B cell (primary cell): ENCODE measurements around the gene SNX14. TPM values are rescaled to one million over a fixed set of nuclear protein-coding genes. Genes with fewer than 3 reads are reported as not detected.

ENCODE experiments used
- ATAC-seq: fragments of 200-7000 bp; cut with Tn5 transposase; one replicate; pipeline ENCODE4 v1.10.0; 2021; ENCODE audit warnings: low read depth, mild to moderate bottlenecking, moderate number of reproducible peaks, moderate library complexity
- CTCF ChIA-PET: fragments of 350-600 bp; sonication (Branson Sonifier 250); formaldehyde crosslinking; loops from one replicate; lab custom pipeline; 2021; ENCODE audit warnings: antibody characterized with exemption, inconsistent platforms; lab: Charles Lee
- POLR2A ChIA-PET: fragments of 350-600 bp; sonication (Branson Sonifier 250); formaldehyde crosslinking; loops from one replicate; lab custom pipeline; 2021; ENCODE audit warnings: antibody characterized with exemption; lab: Charles Lee
- DNase-seq: peaks from one replicate; pipeline ENCODE4 v3.0.0; 2013
- H2AFZ ChIP-seq: 2 replicates; pipeline ENCODE4 v1.6.1; 2012; ENCODE audit warnings: mild to moderate bottlenecking, low read depth, low read length; ENCODE audit not compliant: insufficient read depth, poor library complexity, severe bottlenecking
- H3K27ac ChIP-seq, 2 donors: 1 replicate in 1 of 2; 2 replicates in 1 of 2; pipeline ENCODE4 v1.5.1; 2012 to 2013; ENCODE audit warnings: low read length in 2 of 2, mild to moderate bottlenecking in 2 of 2, moderate library complexity in 1 of 2
- H3K27me3 ChIP-seq, 4 experiments: fragments of 200-600 bp in 1 of 4; sonication (generic) in 1 of 4; replicated peaks in 1 of 4; 1 replicate in 2 of 4; 2 replicates in 2 of 4; pipeline versions ENCODE4 v1.6.1 to v1.7.0; 2013 to 2016; ENCODE audit warnings: low read length in 3 of 4, mild to moderate bottlenecking in 2 of 4, mixed read lengths in 1 of 4, moderate library complexity in 1 of 4; ENCODE audit not compliant: insufficient read depth in 4 of 4, control insufficient read depth in 3 of 4; ENCODE audit errors: control extremely low read depth in 1 of 4
- H3K36me3 ChIP-seq, 2 experiments: replicated peaks in 1 of 2; 1 replicate in 1 of 2; 2 replicates in 1 of 2; pipeline versions ENCODE4 v1.6.1 to v1.7.1; 2013; ENCODE audit warnings: low read length in 1 of 2; ENCODE audit not compliant: insufficient read depth in 2 of 2, control insufficient read depth in 1 of 2; ENCODE audit errors: control extremely low read depth in 1 of 2, extremely low read depth in 1 of 2
- H3K4me1 ChIP-seq, 2 donors: fragments of 200-600 bp in 1 of 2; sonication (generic) in 1 of 2; 1 replicate in 1 of 2; 2 replicates in 1 of 2; pipeline versions ENCODE4 v1.5.1 to v1.6.1; 2013 to 2017; ENCODE audit warnings: low read length in 2 of 2; ENCODE audit not compliant: control insufficient read depth in 2 of 2, insufficient read depth in 2 of 2
- H3K4me2 ChIP-seq: replicated peaks from 2 replicates; pipeline ENCODE3; 2012; ENCODE audit warnings: mild to moderate bottlenecking, low read depth, low read length; ENCODE audit not compliant: poor library complexity, severe bottlenecking
- H3K4me3 ChIP-seq, 5 experiments: fragments of 200-600 bp in 1 of 5; sonication (generic) in 1 of 5; 1 replicate in 3 of 5; 2 replicates in 2 of 5; pipeline versions ENCODE4 v1.5.1 to v1.7.0; 2011 to 2016; ENCODE audit warnings: low read length in 4 of 5, mild to moderate bottlenecking in 4 of 5, low read depth in 2 of 5, control low read depth in 1 of 5, moderate library complexity in 1 of 5; ENCODE audit not compliant: insufficient read depth in 1 of 5; ENCODE audit errors: control extremely low read depth in 1 of 5, extremely low read depth in 1 of 5
- H3K79me2 ChIP-seq: fragments of 200-600 bp; sonication (generic); one replicate; pipeline ENCODE4 v1.6.0; 2016; ENCODE audit warnings: low read length; ENCODE audit not compliant: control insufficient read depth, insufficient read depth
- H3K9ac ChIP-seq: fragments of 200-600 bp; sonication (generic); 2 replicates; pipeline ENCODE4 v1.6.1; 2017; ENCODE audit warnings: mild to moderate bottlenecking, low read length, moderate library complexity
- H3K9me3 ChIP-seq, 3 donors: one replicate each; pipeline versions ENCODE4 v1.6.1 to v1.7.1; 2013; ENCODE audit warnings: low read length in 2 of 3; ENCODE audit not compliant: control insufficient read depth in 2 of 3, insufficient read depth in 1 of 3; ENCODE audit errors: control extremely low read depth in 1 of 3
- H4K20me1 ChIP-seq: 2 replicates; pipeline ENCODE4 v1.6.0; 2012; ENCODE audit warnings: mild to moderate bottlenecking, low read length; ENCODE audit not compliant: insufficient read depth, control insufficient read depth, poor library complexity, severe bottlenecking
- H3K27ac Mint-ChIP-seq: one replicate; pipeline ENCODE4 v1.8.0; 2021; ENCODE audit warnings: mixed read lengths
- H3K27me3 Mint-ChIP-seq: one replicate; pipeline ENCODE4 v1.8.0; 2021; ENCODE audit warnings: mixed read lengths
- H3K4me1 Mint-ChIP-seq: one replicate; pipeline ENCODE4 v1.8.0; 2021; ENCODE audit warnings: mixed read lengths
- H3K4me3 Mint-ChIP-seq: one replicate; pipeline ENCODE4 v1.8.0; 2021; ENCODE audit warnings: mixed read lengths
- H3K9me3 Mint-ChIP-seq: one replicate; pipeline ENCODE4 v1.8.0; 2022; ENCODE audit warnings: mixed read lengths; ENCODE audit not compliant: insufficient read depth
- EZH2 ChIP-seq: IDR thresholded peaks from 2 replicates; pipeline ENCODE4 v1.6.1; 2012; ENCODE audit warnings: borderline replicate concordance, low read depth, mild to moderate bottlenecking, moderate library complexity, low read length; ENCODE audit not compliant: insufficient read depth, poor library complexity, severe bottlenecking
- WGBS: methylation state at CpG from one replicate; pipeline ENCODE4 v1.1.5; 2013; ENCODE audit warnings: missing lambda C conversion rate; ENCODE audit not compliant: insufficient coverage; 5-methylcytosine and 5-hydroxymethylcytosine counted together
- intact Hi-C: fragments of 100-400 bp; cut with micrococcal nuclease; formaldehyde crosslinking; loops from one replicate; pipeline ENCODE4 v1.10.0; 2022
- polyA plus RNA-seq: library from polyadenylated mRNA; depleted of rRNA; stranded (reverse); fragments of >200 nt; gene quantifications from 2 replicates; pipeline ENCODE4 v1.2.3, GENCODE V29; 2012
- total RNA-seq, 2 donors: library from RNA; stranded (reverse); fragments of 120-200 nt in 1 of 2; gene quantifications; 1 replicate in 1 of 2; 2 replicates in 1 of 2; pipeline versions ENCODE4 v1.2.3 to v1.2.4, GENCODE V29; 2013 to 2022
- TF ChIP-seq, protein P1 (sequence below): fragments of 200-600 bp; IDR thresholded peaks from one replicate; pipeline ENCODE4 v1.8.0; 2022; ENCODE audit warnings: antibody characterized with exemption, mild to moderate bottlenecking

Gene SNX14
- total and polyA plus RNA-seq, 2 donors (not counting 1 experiment from before 2014, with no cell fraction given): 36.9 to 80.0 TPM

DNA sequence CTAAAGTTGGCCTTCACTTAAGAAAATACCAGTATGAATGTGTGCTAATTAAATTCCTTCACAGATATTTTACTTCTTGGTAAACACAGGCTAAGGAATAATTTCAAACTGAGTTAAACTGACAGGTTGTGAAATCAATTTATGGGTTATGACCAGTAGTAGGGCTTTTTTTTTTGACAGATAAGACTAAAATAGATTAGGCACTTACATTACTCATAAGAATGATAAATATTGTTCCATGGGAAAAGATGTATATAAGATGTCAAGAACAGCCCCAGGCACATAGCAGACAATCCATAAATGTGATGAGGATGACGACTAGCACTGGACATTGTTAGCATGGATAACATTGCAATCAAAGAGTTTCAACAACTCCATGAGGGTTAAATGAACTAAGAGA, 120.9 kb downstream of the SNX14 start:
- H3K27me3 ChIP-seq: no peaks in the 10 kb centered on the region
- DNase-seq (no peak), ATAC-seq (no peak)
- H3K4me1 Mint-ChIP-seq: peaks cover 1% of the 10 kb centered on the region
- H3K36me3 ChIP-seq: no peaks in the 10 kb centered on the region
- H3K4me1 ChIP-seq: no peaks in the 10 kb centered on the region
- POLR2A ChIA-PET: no interaction called here
- H3K4me3 ChIP-seq: no peak overlapping the region
- H3K4me3 Mint-ChIP-seq: no peak overlapping the region
- no peaks in the 10 kb centered on the region for H3K9me3 Mint-ChIP-seq
- no peak overlapping the region for H3K9ac ChIP-seq
- CTCF ChIA-PET: interaction anchor here (2.1 kb wide), 1 partner anchor 10 kb away, joined by 14 read pairs; no protein-coding TSS in a partner anchor
- TF ChIP-seq, protein P1, sequence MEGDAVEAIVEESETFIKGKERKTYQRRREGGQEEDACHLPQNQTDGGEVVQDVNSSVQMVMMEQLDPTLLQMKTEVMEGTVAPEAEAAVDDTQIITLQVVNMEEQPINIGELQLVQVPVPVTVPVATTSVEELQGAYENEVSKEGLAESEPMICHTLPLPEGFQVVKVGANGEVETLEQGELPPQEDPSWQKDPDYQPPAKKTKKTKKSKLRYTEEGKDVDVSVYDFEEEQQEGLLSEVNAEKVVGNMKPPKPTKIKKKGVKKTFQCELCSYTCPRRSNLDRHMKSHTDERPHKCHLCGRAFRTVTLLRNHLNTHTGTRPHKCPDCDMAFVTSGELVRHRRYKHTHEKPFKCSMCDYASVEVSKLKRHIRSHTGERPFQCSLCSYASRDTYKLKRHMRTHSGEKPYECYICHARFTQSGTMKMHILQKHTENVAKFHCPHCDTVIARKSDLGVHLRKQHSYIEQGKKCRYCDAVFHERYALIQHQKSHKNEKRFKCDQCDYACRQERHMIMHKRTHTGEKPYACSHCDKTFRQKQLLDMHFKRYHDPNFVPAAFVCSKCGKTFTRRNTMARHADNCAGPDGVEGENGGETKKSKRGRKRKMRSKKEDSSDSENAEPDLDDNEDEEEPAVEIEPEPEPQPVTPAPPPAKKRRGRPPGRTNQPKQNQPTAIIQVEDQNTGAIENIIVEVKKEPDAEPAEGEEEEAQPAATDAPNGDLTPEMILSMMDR: no peak
- H3K27ac Mint-ChIP-seq: no peak overlapping the region
- H2AFZ ChIP-seq: no peak overlapping the region
- intact Hi-C loops: no loop called here
- WGBS: no CpG with 5 or more reads among the region's 1 CpG
- no peaks in the 10 kb centered on the region for H3K27me3 Mint-ChIP-seq
- H3K27ac ChIP-seq: no peak overlapping the region
- H3K79me2 ChIP-seq: no peaks in the 10 kb centered on the region
- no peak overlapping the region for H3K4me2 ChIP-seq
- H3K9me3 ChIP-seq: peaks cover 0 to 9% (median 0%) of the 10 kb centered on the region in 3 donors
- no peaks in the 10 kb centered on the region for H4K20me1 ChIP-seq

DNA sequence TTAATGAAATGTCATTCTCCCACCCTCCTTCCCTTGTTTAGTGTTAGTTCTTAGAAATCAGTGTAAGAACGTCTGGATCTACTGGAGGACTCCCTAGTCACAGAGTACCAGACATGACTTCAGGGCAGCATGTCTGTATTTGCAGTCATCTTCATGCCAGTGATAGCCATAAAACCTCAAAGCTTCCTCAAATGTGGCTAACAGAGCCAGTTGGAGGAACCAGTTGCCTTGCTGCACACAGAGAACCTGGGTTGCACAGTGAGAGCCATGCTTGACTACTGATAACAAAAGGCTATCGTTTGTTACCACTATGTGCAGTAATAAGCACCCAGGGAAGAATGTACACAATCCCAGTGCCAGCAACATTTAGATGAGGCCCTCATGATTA, 123.6 kb downstream of the SNX14 start:
- H3K4me1 Mint-ChIP-seq: peaks cover 13% of the 10 kb centered on the region
- no peak overlapping the region for H3K27ac Mint-ChIP-seq
- no peaks in the 10 kb centered on the region for H3K27me3 Mint-ChIP-seq
- no peaks in the 10 kb centered on the region for H3K9me3 ChIP-seq
- no peaks in the 10 kb centered on the region for H4K20me1 ChIP-seq
- ATAC-seq (no peak), DNase-seq (no peak)
- H3K4me1 ChIP-seq: peaks cover 11 to 14% of the 10 kb centered on the region in 2 donors
- intact Hi-C loops: no loop called here
- H3K4me3 Mint-ChIP-seq: no peak overlapping the region
- peaks cover 10% of the 10 kb centered on the region for H3K79me2 ChIP-seq
- H3K27ac ChIP-seq: no peak overlapping the region
- no peak for TF ChIP-seq EZH2
- TF ChIP-seq, protein P1: no peak
- no peaks in the 10 kb centered on the region for H3K36me3 ChIP-seq
- H3K4me2 ChIP-seq: no peak overlapping the region
- no peaks in the 10 kb centered on the region for H3K9me3 Mint-ChIP-seq
- POLR2A ChIA-PET: no interaction called here
- no peaks in the 10 kb centered on the region for H3K27me3 ChIP-seq
- CTCF ChIA-PET: interaction anchor here (1.2 to 1.6 kb wide), 2 partner anchors 14 to 20 kb away, joined by 4 read pairs; partner anchors contain the start of gene NT5E
- no peak overlapping the region for H3K4me3 ChIP-seq
- no peak overlapping the region for H2AFZ ChIP-seq
- H3K9ac ChIP-seq: no peak overlapping the region
- WGBS: 50% methylated on average over 2 of the region's 2 CpGs
